Measurements from ENCODE around the gene LBHD2. TPM values are rescaled to one million over a fixed set of nuclear protein-coding genes. Genes with fewer than 3 reads are reported as not detected.

LBHD2 gene
- total and polyA plus RNA-seq, 2 of the 13 experiments (the other 11 are each of a cell fraction or from before 2014, with no cell fraction given), result 0.67 to 1.00 TPM

GRCh38 chr14:103112400-103113243 is 28.6 kb downstream of the LBHD2 start (continued):
- TF ChIP-seq ZNF235 (CRISPR knock-in tag; IDR thresholded peaks at IDR 0.05; ENCODE audit: borderline replicate concordance) (0 out of 2 replicates have a peak, but pooled peaks have one; percentile 34), ZNF564 (CRISPR knock-in tag; IDR thresholded peaks at IDR 0.05) (no peak), E2F5 (CRISPR knock-in tag; conservative IDR thresholded peaks at IDR 0.05) (no peak), ZFP36L1 (CRISPR knock-in tag; IDR thresholded peaks at IDR 0.05) (no peak), SNAPC5 (CRISPR knock-in tag; IDR thresholded peaks at IDR 0.05; ENCODE audit: borderline replicate concordance) (no peak), HNF4A (CRISPR knock-in tag; IDR thresholded peaks at IDR 0.05) (no peak), TRIM24 (CRISPR knock-in tag; IDR thresholded peaks at IDR 0.05) (no peak), ZNF567 (CRISPR knock-in tag; IDR thresholded peaks at IDR 0.05; ENCODE audit: borderline replicate concordance) (no peak), ZNF629 (CRISPR knock-in tag; conservative IDR thresholded peaks at IDR 0.05) (0 out of 2 replicates have a peak, but pooled peaks have one; percentile 3), MTA3 (CRISPR knock-in tag; IDR thresholded peaks at IDR 0.05) (no peak), HDAC1 (CRISPR knock-in tag; IDR thresholded peaks at IDR 0.05) (0 out of 2 replicates have a peak, but pooled peaks have one; percentile 29), ZNF773 (CRISPR knock-in tag; IDR thresholded peaks at IDR 0.05; ENCODE audit: borderline replicate concordance) (no peak), SP5 (CRISPR knock-in tag; IDR thresholded peaks at IDR 0.05; ENCODE audit: borderline replicate concordance, low read depth) (no peak), ZNF225 (CRISPR knock-in tag; IDR thresholded peaks at IDR 0.05) (no peak), ZNF652 (CRISPR knock-in tag; IDR thresholded peaks at IDR 0.05; ENCODE audit: borderline replicate concordance, low read depth) (no peak), PAWR (CRISPR knock-in tag; IDR thresholded peaks at IDR 0.05; ENCODE audit: borderline replicate concordance) (no peak), POLR2AphosphoS5 (IDR thresholded peaks at IDR 0.05; ENCODE audit: low read depth, low read length) (no peak; the same call in none of the 2 replicates)
- TF ChIP-seq, protein P1, sequence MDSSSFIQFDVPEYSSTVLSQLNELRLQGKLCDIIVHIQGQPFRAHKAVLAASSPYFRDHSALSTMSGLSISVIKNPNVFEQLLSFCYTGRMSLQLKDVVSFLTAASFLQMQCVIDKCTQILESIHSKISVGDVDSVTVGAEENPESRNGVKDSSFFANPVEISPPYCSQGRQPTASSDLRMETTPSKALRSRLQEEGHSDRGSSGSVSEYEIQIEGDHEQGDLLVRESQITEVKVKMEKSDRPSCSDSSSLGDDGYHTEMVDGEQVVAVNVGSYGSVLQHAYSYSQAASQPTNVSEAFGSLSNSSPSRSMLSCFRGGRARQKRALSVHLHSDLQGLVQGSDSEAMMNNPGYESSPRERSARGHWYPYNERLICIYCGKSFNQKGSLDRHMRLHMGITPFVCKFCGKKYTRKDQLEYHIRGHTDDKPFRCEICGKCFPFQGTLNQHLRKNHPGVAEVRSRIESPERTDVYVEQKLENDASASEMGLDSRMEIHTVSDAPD (CRISPR knock-in tag; IDR thresholded peaks at IDR 0.05), result no peak
- TF ChIP-seq, protein P2, sequence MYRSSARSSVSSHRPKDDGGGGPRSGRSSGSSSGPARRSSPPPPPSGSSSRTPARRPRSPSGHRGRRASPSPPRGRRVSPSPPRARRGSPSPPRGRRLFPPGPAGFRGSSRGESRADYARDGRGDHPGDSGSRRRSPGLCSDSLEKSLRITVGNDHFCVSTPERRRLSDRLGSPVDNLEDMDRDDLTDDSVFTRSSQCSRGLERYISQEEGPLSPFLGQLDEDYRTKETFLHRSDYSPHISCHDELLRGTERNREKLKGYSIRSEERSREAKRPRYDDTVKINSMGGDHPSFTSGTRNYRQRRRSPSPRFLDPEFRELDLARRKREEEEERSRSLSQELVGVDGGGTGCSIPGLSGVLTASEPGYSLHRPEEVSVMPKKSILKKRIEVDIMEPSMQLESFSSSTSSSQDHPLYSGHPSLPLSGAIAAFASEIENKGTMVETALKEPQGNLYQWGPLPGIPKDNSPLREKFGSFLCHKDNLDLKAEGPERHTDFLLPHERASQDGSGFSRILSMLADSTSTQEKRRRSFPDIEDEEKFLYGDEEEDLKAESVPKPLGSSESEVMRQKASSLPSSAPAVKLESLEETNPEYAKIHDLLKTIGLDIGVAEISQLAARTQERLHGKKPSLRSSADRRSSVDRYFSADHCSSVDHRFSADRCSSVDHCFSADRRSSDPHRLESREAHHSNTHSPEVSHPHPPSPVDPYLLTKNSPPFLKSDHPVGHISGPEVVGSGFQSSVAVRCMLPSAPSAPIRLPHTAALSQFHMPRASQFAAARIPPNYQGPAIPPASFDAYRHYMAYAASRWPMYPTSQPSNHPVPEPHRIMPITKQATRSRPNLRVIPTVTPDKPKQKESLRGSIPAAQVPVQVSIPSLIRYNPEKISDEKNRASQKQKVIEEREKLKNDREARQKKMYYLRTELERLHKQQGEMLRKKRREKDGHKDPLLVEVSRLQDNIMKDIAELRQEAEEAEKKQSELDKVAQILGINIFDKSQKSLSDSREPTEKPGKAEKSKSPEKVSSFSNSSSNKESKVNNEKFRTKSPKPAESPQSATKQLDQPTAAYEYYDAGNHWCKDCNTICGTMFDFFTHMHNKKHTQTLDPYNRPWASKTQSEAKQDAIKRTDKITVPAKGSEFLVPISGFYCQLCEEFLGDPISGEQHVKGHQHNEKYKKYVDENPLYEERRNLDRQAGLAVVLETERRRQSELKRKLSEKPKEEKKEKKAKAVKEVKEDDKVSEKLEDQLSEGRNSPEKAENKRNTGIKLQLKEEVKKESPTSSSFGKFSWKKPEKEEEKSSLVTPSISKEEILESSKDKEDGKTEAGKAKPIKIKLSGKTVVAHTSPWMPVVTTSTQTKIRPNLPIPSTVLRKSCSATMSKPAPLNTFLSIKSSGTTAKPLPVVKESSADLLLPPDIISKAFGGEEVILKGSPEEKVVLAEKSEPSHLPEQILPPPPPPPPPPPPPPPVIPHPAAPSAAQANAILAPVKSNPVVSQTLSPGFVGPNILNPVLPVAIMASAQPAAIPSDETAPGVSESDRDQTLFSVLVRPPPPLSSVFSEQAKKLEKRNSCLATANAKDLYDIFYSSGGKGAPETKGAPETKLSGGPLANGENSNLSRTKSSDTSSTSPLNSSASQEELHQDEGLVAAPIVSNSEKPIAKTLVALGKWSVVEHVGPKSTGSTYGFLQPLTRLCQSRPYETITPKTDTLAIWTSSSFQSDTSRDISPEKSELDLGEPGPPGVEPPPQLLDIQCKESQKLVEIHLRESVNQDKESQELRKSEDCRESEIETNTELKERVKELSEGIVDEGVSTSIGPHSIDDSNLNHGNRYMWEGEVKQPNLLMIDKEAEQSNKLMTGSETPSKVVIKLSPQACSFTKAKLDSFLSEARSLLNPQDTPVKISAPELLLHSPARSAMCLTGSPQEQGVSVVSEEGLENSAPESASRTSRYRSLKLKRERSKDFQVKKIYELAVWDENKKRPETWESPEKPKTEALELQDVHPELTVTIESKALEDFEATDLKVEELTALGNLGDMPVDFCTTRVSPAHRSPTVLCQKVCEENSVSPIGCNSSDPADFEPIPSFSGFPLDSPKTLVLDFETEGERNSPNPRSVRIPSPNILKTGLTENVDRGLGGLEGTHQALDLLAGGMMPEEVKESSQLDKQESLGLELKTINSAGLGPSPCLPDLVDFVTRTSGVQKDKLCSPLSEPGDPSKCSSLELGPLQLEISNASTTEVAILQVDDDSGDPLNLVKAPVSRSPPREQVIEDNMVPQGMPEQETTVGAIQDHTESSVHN (CRISPR knock-in tag; IDR thresholded peaks at IDR 0.05), result no peak
